NCI-H510A (cell line): ENCODE data around the gene HRK.

Experiments used
- DNase-seq: peaks from one replicate; lab custom pipeline; 2025; lab: John Stamatoyannopoulos, UW

Gene HRK

DNA sequence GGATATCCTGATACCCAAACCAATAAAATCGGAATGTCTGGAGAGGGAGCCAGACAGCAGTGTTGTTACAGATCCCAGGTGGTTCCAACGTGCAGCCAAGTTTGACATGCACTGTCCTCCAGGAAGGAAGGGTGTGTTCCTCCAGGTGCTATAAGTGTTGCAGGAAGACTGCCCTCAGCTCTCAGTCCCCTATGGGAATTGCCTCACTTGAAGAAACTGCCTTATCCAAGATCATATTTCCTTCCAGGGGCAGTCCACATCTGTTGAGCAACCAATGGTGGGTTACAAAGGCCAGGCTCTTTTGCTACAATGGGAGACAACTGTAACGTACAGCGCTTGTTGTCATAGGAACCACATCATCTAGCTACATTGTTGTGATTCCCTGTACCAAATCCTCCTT, 16.2 kb upstream of the HRK start:
- no peak for DNase-seq

DNA sequence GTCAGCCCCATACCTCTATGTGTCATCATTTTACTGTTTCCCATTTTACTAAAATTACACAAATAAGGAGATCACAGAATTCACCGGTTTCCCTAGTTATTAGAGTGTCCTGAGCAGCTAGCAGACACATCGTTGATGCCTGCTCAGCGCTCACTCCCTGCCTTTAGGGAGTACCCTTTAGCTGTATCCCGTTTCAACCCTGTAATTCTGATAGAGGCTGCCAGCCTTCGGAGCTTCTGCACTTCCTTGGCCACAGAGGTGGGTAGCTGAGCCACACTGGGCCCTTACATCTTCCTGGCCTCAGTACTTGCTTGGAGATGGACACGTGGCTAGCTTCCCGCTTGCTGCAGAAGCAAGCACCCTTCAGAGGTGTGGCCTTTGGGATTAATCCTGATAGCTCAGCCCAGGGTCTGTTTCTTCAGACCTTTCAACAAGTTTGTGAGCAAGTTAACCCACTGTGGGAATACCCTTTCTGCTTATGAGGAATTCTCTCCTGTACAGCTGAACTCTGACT, 15.2 kb upstream of the HRK start:
- no peak for DNase-seq

DNA sequence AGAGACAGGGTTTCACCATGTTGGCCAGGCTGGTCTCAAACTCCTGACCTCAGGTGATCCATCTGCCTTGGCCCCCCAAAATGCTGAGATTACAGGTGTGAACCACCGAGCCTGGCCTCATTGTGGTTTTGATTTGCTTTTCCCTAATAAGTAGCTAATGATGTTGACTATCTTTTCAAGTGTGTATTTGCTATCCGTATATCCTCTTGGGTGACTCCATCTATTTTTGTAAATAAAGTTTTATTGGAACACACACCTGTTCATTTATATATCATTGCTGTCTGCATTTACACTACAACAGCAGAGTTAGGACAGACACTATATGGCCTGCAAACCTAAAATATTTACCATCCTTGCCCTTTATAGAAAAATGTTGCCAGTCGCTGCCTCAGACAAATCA, 13.7 kb upstream of the HRK start:
- DNase-seq = no peak

DNA sequence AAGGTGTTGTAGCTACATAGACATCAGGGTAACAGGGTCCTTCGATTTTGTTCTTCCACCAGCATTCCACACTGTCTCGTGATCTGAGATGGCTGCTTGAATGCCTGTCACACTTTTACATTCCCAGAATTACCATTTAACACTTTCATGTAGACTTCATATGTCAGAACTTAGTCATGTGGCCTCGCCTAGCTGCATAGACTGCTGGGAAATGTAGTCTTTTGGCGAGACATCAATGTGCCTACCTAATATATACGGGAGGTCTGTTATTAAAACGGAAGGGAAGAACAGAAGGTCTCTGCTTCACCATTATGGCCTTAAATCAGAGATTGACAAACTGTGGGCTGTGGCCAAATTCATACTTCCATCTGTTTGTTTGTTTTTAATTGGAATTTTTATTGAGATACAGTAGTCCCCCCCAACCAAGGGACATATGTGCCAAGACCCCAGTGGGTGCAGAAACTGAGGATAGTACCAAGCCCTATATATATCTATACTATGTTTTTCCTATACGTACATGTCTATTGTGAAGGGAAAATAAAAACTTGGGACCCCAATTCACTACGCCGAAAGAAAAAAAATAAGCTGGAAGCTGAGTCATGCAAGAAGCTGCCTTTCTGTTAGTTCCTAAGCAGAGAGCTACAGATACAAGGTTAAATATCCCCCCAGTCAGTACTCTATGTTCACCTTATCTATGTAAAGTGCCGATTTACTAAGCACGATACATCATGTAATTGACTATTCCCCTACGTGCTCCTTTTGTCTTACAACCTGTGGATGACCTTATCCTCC, 11.3 kb upstream of the HRK start:
- DNase-seq = no peak

DNA sequence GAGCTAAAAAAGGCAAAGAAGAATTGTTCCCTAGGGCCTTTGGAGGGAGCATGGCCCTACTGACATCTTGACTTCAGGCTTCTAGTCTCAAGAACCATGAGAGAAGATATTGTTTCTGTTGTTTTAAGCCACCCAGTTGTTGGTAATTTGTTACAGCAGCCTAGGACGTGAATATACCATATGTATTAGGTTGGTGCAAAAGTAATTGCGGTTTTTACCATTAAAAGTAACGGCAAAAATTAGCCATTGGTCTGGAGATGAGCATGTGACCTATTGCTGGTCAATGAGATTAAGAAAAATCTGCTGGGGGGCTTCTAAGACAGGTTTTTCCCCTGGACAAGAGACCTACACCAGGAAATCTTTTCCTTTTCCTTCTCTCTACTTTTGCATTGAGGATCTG, 9.8 kb upstream of the HRK start:
- DNase-seq = no peak

DNA sequence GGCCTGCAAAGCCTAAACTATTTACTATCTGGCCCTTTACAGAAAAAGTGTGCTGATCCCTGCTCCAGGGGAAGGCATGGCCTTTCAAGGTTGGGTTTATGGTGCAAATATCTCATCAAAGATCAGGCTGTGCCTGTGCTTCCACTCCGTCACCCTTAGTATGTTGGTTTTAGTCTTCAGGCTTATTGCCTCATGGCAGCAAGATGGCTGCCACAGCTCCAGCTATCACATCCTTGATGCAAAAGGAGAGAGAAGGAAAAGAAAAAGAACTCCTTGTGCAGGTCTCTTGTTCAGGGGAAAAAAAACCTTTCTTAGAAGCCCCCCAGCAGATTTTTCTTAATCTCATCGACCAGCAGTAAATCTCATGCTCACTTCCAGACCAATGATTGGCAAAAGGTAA, 9.1 kb upstream of the HRK start:
- DNase-seq = no peak

DNA sequence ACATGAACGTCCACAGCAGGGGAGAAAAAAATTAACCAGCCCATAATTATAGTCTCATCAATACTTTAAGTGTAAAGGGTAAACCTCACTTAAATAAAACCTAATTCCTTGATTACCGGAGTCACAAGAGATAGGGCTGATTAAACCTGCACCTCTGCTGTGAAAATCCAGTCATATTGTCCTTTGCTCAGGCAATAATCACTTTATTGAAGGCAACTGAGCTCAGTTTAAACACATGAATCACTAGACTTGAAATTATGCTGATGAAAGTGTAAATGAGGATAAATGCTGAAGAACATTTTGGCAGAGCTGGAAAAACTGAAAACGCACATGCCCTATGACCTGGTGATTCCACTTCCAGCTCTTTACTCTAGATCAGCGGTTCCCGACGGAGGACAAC, 6.7 kb upstream of the HRK start:
- no peak for DNase-seq

DNA sequence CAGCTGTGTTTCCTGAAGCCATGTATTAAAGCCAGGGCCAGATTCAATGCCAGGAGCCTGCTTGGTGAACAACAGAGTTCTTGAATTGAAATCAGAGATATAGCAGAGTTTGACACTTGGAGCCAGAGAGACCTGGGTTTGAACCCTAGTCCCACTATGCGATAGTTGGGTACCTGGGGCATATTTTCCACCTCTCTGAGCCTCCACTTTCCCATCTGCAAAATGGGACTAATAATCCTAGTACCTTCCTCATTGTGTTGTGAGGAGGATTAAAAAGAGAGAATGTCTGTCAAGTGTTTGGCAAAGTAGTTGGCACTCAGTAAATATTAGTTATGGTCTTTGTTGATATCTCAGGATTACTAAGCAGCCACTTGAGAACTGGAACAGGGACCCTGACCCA, 6.0 kb upstream of the HRK start:
- DNase-seq = no peak

DNA sequence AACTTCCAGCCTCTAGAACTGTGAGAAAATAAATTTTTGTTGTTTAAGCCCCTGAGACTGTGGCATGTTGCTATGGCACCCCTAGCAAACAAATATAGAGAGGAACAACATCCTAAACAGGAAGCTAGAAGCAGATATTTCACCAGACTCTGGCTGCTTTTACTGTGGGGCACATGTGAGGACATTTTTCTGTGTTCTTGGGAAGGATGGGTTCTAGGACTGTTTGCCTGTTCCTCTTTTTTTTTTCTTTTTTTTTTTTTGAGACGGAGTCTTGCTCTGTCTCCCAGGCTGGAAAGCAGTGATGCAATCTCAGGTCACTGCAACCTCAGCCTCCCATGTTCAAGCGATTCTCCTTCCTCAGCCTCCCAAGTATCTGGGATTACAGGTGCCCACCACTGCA, 4.2 kb upstream of the HRK start:
- DNase-seq = no peak

DNA sequence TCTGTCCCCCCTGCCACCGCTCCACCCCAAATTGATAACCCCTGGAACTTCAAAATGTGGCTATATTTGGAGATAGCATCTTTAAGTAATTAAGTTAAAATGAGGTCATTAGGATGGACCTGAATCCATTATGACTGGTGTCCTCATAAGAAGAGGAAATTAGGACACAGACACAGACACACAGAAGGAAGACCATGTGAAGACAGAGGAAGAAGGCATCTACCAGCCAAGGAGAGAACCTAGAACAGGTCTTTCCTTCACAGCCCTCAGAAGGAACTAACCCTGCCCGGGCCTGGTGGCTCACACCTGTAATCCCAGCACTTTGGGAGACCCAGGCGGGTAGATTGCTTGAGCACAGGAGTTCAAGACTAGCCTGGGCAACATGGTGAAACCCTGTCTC, 3.6 kb upstream of the HRK start:
- DNase-seq = no peak

DNA sequence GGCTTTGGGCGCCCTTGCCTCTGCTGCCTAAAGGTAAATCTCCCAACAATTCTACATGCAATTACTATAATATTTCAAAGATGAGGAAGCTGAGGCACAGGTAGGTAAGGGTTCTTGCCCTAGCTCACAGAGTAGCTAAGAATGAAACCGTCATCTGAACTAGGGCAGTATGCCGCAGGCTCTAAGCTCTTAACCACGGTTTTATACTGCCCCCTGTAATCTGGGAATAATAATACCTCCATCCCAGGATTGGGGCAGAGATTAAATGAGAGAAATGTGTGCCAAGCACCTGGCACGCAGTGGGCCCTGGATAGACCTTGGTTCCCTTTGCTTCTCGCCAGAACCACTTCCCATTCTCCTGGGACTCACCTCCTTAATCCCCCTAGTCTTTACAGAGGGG, 1.5 kb upstream of the HRK start:
- DNase-seq = no peak

DNA sequence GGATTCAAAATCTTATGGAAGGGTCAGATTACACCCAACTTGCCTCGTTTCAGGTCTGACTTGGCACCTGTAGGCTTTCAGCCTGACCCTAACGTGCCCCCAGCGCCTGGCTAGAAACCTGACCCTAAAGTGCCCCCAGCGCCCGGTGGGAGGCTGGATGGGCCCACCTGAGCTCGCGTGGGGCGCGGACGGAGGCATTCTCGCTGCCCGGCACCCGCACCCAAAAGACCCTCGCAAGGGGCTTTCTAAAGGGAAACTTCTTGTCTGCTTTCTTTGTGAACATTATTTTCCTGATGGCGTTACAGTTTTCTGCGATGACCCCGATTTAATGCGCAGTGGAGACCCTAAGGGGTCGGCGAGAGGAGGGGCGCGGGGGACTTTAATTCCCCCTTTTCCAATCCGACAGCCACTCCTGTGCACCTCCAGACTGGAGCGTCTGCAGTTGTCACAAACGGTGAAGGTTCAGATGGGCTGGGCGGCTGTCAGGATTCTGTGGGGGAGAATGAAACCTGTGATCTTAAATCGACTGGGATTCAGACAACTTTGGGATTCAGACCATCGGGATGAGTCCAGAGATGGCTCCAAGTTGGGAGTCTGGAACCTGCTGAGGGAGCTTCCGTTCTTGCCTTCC, 751 bp upstream of the HRK start:
- no peak for DNase-seq

DNA sequence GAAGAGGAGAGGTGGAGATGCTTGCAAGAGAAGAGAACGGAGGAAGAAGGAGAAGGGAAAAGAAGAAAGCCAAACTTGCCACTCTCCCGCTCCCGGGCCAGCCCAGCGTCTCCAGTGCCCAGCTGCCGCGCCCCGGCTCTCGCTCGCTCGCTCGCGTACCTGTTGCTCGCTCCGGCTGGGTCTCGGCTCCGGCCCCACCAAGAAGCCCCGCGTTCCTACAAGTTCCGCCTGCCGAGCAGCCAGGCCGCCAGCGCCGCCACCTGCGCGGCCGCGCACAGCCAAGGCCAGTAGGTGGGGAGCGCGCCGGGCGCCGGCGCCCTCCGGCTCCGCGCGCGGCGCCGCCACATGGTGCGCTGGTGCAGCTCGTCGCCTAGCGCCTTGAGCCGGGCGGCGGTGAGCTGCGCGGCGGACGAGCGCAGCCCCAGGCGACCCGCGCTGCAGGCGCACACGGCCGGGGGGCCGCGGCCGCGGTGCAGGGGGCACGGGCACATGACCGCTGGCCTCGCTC, 370 bp downstream of the HRK start:
- DNase-seq = peak; percentile 77

DNA sequence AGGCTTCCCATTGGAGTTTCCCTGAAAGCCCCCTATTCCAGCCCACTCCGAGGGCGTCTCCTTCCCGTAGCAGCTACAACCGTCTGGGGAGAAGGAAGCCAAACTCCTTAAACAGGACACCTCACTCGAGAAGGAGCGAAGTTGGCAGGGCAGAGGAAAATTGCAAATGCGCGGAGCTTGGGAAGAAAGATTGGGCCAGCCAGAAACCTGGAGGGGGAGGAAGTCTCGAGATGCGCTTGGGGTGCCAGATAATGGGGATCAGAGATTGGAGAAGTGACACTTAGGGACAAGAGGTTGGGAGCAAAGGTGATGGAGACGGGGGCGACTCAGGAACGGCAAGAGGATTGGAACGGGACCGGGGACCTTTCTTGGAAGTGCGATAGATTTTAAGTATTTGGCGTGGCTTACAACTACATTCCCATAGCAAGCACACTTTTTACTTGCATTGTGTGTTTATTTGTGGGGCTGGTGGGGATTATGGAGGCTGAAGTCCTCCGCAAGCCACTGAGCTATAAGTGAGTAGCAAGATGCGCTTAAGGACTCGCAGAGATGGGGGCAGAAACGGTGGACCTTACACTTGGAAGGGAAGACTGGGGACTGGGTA, 926 bp downstream of the HRK start:
- DNase-seq = no peak

DNA sequence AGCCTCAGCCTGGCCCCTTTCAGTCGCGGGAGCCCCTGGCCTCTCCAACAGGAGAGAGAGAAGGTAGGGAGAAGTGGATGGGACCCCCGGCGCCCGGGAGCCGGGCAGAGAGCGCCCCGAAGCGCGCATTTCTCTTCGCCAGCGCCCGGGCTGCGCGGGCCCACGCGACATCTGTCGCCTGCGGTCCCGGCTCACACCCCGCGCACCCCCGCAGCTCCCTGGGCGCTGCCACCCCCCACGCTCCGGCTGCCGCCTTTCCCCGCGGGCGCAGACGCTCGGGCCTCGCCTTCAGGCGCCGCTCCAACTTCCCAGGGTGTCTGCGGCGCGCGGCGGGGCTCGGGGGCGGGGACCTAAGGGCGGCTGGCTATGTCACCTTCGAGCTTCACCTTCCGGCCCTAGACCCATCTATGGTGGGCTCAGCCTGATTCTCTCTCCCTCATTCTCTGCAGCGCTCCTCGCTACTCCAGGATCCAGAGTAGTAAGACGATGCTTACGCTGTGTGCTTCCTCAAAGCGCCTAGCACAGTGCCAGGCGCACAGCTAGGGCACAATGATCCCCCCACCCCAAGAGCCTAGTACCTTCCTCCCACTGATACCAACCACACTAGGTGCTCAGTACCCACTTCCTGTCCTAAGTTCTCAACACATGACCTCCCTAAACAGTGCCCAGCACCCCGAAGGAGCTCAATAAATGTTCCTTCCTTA, 1.6 kb downstream of the HRK start:
- no peak for DNase-seq

DNA sequence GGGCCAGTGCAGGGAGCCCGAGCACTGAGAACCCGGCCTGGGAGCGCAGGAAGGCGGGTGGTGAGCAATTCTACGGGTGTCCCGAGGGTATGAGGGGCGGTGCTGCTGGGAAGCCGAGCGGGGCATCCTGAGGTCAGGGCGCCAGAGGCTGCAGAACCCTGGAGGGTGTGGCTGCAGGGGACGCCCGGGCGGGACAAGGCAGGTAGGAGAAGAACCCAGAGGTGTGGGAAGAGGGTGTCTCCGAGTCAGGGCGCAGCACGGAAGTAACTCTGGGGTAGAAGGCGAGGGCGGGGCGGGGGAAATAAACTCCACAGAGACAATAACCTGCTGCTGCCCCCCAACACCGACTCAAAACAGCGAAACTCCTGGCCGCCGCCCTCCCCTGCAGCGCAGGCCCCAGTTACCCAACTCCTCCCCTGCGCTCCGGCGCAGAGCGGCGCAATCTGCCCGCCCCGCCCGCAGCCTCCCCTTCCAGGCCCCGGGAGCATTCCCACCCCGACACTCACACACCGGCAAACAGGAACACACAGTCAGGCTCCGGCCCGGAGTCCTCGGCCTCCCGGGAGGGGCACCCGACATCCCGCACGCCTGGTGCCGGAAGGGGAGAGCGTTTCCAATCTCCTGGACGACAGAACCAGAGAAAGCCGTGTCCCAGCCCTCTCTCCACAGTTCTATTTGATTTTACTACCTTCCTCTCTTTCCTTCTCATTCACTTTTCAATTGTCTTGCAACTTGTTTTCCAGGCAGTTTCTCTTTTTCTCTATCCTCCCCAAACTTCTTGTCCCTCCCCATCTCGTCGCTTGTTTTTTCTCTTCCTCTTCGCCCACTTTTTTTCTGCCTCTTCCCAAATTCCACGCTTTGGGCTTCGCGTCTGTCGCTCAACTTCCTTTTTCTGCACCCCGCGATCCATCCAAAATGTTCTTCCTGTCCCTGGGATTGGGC, 2.4 kb downstream of the HRK start:
- DNase-seq = no peak

DNA sequence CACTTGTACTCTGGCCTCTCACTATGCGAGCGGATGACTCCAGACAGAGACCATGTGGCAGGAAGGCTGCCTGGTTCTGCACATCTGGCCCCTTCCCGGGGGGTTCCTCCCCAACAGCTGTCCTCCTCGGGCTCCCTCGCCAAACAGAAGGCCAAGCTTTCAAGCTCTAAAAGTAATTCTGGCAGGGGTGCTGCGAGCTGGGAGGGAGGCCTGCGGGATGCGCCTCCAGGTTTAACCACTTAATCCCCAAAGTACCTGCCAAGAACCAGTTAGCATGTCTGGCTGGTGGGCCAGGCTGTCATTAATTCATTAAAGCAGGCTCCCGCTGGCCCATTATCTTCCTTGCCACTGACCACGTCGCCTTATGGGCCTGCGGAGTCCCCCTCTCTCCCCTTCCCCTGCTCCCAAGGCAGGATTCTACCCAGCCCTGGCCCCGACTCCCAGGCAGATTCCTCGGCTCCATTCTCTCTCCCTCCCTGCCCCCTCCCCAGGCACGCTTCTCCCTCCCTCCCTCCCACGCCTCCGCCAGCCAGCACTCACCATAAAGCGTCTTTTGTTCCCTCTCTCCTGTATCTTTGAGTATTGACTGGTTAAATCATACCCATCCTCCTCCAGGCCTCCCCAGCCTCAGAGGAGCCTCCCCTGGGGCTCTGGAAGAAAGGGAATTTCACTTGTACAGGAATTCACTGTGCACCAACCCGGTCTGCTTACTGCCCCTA, 4.9 kb downstream of the HRK start:
- no peak for DNase-seq

DNA sequence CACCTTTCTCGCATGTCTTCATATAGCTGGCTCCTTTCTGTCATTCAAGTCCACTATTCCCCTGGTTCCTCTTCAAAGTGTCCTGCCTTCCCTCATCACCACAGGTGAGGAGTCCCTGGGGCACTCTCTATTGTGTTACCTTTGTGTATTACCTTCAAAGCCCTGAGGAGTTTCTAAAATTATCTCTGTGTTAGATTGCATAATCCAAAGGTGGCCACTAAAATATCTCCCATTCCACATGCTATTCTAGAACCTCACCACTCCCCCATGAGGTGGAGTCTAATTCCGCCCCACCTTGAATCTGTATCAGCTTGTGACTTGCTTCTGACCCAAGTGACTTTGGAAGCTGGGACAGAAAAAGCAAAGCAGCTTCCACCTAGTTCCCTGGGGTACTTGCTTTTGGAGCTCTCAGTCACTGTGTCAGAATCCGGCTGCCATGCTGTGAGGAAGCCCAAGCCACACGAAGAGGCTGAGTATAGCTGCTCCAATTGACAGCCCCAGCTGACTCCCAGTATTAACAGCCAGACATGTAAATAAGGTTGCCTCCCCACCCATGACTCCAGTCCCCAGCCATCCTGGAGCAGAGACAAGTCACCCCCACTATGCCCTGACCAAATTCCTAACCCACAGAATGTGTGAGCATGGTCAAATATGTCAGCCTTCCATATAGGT, 6.8 kb downstream of the HRK start:
- DNase-seq = no peak

DNA sequence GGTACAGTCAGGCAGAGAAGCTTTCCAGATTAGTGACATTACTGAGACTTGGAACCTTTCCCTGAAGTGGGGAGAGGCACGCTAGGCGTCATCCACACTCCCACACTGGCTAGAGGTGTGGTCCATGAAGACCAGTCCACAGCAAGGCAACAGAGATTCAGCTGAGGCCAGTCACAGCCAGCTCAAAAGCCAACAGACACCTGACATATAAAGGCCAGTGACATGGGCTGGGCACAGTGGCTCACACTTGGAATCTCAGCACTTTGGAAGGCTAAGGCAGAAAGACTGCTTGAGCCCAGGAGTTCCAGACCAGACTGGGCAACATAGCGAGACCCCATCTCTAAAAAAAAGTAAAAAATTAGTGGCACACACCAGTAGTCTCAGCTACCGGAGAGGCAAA, 10.9 kb downstream of the HRK start:
- no peak for DNase-seq

DNA sequence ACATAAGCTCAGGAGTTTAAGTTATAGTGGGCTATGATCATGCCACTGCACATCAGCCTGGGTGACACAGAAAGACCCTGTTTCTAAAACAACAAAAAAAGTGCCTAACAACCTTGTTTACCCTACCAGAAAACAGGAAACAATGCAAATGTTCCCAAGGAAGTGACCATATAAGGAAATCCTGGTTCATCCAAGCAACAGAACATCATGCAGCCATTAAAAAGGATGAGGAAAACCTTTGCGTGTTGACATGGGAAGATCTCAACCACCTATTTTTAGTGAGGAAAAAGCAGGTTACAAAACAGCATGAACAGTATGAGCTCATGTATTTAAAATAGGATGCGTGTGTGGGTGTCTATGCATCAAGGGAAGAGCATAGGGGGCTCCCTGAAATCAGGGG, 13.7 kb downstream of the HRK start:
- no peak for DNase-seq
